ENCODE data around the gene CHCHD6.

Gene CHCHD6

DNA sequence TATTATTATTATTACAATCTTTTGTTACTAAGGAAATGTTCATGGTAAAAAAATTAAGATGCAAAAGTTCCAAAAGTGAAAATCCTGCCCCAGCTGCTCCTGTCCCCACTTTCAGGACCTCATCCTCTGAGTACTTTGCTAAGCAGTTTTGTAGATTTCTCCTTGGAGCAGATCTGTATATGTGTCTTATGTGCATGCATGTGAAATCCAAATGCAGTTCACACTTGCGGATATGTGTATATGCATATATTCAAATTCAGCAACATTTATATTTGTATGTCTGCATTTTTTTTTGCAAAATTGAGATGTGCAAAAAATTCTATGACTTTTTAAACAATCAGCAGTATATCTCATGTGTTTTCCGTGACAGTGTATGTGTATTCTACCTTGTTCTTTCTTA is 19.2 kb downstream of the CHCHD6 start:
- Histone ChIP-seq H3K27me3 (ENCODE audit: low read depth, low read length) (no peaks in the 10 kb centered on the region), H3K4me2 (ENCODE audit: low read length) (no peak overlapping the region), H3K27ac (ENCODE audit: low read length) (no peak overlapping the region), H3K9me3 (ENCODE audit: insufficient read depth, low read length) (no peaks in the 10 kb centered on the region), H3K4me1 (ENCODE audit: low read length) (no peaks in the 10 kb centered on the region), H2AFZ (ENCODE audit: low read depth, low read length) (no peak overlapping the region), H3K4me3 (ENCODE audit: low read length) (no peak overlapping the region), H3K9ac (ENCODE audit: low read length) (no peak overlapping the region), H3K79me2 (ENCODE audit: low read length) (peaks cover 7% of the 10 kb centered on the region), H3K36me3 (replicated peaks; ENCODE audit: low read depth, low read length) (no peaks in the 10 kb centered on the region), H4K20me1 (ENCODE audit: insufficient read depth, low read length) (no peaks in the 10 kb centered on the region)
- TF ChIP-seq EZH2phosphoT487 (IDR thresholded peaks at IDR 0.05; ENCODE audit: low read depth), result no peak
- TF ChIP-seq, protein P1, sequence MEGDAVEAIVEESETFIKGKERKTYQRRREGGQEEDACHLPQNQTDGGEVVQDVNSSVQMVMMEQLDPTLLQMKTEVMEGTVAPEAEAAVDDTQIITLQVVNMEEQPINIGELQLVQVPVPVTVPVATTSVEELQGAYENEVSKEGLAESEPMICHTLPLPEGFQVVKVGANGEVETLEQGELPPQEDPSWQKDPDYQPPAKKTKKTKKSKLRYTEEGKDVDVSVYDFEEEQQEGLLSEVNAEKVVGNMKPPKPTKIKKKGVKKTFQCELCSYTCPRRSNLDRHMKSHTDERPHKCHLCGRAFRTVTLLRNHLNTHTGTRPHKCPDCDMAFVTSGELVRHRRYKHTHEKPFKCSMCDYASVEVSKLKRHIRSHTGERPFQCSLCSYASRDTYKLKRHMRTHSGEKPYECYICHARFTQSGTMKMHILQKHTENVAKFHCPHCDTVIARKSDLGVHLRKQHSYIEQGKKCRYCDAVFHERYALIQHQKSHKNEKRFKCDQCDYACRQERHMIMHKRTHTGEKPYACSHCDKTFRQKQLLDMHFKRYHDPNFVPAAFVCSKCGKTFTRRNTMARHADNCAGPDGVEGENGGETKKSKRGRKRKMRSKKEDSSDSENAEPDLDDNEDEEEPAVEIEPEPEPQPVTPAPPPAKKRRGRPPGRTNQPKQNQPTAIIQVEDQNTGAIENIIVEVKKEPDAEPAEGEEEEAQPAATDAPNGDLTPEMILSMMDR (IDR thresholded peaks at IDR 0.05; ENCODE audit: low read depth, low read length), result no peak

DNA sequence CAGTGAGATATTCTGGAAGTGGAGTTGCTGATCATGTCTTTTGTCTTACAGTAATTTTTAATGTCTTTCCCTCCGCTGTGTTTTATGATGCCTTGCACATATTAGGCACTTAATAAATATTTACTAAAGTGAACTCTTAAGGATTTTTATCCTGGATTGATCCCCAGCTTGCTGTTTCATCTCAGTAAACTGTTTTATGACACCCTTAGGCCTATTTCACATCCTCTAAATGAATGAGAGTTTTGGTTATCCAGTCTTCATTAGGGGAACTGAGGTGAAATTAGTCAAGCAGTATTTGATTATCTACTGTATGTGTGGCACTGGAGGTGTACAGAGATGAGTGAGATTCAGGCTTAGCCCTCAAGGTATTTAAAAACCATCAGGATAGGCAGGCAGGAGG is 19.8 kb downstream of the CHCHD6 start:
- H3K4me1 ChIP-seq (ENCODE audit: low read length), result no peaks in the 10 kb centered on the region
- TF ChIP-seq EZH2phosphoT487 (IDR thresholded peaks at IDR 0.05; ENCODE audit: low read depth), result no peak
- TF ChIP-seq, protein P1 (IDR thresholded peaks at IDR 0.05; ENCODE audit: low read depth, low read length), result no peak
- H2AFZ ChIP-seq (ENCODE audit: low read depth, low read length), result no peak overlapping the region
- H3K9ac ChIP-seq (ENCODE audit: low read length), result no peak overlapping the region
- H3K36me3 ChIP-seq (replicated peaks; ENCODE audit: low read depth, low read length), result no peaks in the 10 kb centered on the region
- no peak overlapping the region for H3K27ac ChIP-seq (ENCODE audit: low read length)
- no peaks in the 10 kb centered on the region for H4K20me1 ChIP-seq (ENCODE audit: insufficient read depth, low read length)
- no peaks in the 10 kb centered on the region for H3K27me3 ChIP-seq (ENCODE audit: low read depth, low read length)
- no peaks in the 10 kb centered on the region for H3K9me3 ChIP-seq (ENCODE audit: insufficient read depth, low read length)
- no peak overlapping the region for H3K4me2 ChIP-seq (ENCODE audit: low read length)
- H3K79me2 ChIP-seq (ENCODE audit: low read length), result peaks cover 7% of the 10 kb centered on the region
- H3K4me3 ChIP-seq (ENCODE audit: low read length), result no peak overlapping the region

DNA sequence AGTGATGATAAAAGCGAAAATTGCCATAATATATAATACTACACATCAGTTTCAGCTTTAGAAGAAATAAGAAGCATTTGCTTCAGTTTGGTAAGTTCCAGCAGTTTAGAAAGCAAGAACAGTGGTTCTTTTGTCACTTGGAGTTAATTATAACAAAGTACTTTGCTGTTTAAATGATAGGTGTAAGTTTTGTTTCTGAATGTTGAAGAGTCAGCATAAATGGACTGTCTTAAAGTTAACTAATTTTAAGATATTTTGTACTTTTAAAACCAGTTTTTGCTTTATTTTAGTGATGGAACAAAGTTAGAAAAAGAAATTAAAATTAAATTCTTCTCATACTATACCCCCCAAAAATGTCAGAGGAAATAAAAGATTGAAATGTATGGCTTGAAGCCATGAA is 24.6 kb downstream of the CHCHD6 start:
- no peak overlapping the region for H3K27ac ChIP-seq (ENCODE audit: low read length)
- H3K4me3 ChIP-seq (ENCODE audit: low read length), result no peak overlapping the region
- H3K4me1 ChIP-seq (ENCODE audit: low read length), result no peaks in the 10 kb centered on the region
- no peak overlapping the region for H2AFZ ChIP-seq (ENCODE audit: low read depth, low read length)
- H4K20me1 ChIP-seq (ENCODE audit: insufficient read depth, low read length), result no peaks in the 10 kb centered on the region
- no peaks in the 10 kb centered on the region for H3K36me3 ChIP-seq (replicated peaks; ENCODE audit: low read depth, low read length)
- H3K4me2 ChIP-seq (ENCODE audit: low read length), result no peak overlapping the region
- peaks cover 4% of the 10 kb centered on the region; the same call in 1 of the 2 replicates for H3K79me2 ChIP-seq (ENCODE audit: low read length)
- no peaks in the 10 kb centered on the region for H3K9me3 ChIP-seq (ENCODE audit: insufficient read depth, low read length)
- no peaks in the 10 kb centered on the region for H3K27me3 ChIP-seq (ENCODE audit: low read depth, low read length)
- no peak overlapping the region for H3K9ac ChIP-seq (ENCODE audit: low read length)
- TF ChIP-seq EZH2phosphoT487 (IDR thresholded peaks at IDR 0.05; ENCODE audit: low read depth), result no peak
- TF ChIP-seq, protein P1 (IDR thresholded peaks at IDR 0.05; ENCODE audit: low read depth, low read length), result no peak

DNA sequence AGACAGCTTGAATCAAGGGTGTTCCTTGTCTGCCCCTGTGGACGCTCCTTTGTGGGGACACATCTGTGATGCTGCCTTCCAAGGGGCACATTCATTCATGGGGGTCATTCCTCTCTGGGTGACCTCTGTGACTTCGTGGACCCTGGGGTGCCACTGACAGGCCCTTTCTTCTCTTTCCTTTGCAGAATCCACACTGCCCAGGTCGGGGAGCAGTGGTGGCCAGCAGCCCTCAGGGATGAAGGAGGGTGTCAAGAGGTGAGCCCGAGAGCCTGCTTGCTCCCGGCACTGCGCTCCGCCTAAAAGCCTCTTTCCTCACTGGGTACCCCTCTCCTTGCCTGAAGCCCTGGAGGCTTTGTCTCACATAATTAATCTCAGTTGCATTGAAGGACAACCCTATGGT is 26.3 kb downstream of the CHCHD6 start:
- Histone ChIP-seq H3K4me1 (ENCODE audit: low read length) (no peaks in the 10 kb centered on the region), H4K20me1 (ENCODE audit: insufficient read depth, low read length) (no peaks in the 10 kb centered on the region), H3K36me3 (replicated peaks; ENCODE audit: low read depth, low read length) (peaks cover 2% of the 10 kb centered on the region), H3K27ac (ENCODE audit: low read length) (no peak overlapping the region), H3K9me3 (ENCODE audit: insufficient read depth, low read length) (no peaks in the 10 kb centered on the region), H3K4me3 (ENCODE audit: low read length) (no peak overlapping the region), H3K27me3 (ENCODE audit: low read depth, low read length) (no peaks in the 10 kb centered on the region), H2AFZ (ENCODE audit: low read depth, low read length) (no peak overlapping the region), H3K79me2 (ENCODE audit: low read length) (no peaks in the 10 kb centered on the region), H3K4me2 (ENCODE audit: low read length) (no peak overlapping the region), H3K9ac (ENCODE audit: low read length) (no peak overlapping the region)
- TF ChIP-seq, protein P1 (IDR thresholded peaks at IDR 0.05; ENCODE audit: low read depth, low read length), result no peak
- TF ChIP-seq EZH2phosphoT487 (IDR thresholded peaks at IDR 0.05; ENCODE audit: low read depth), result no peak
